Thoracic aorta (tissue), 2 donors: ENCODE results near the gene WWTR1. TPM values are rescaled to one million over a fixed set of nuclear protein-coding genes. Genes with fewer than 3 reads are reported as not detected.
A peak's percentile ranks its signal among the peaks of the same experiment; 100 is the strongest.

Source experiments
- ATAC-seq: fragments of 150-250 bp; one replicate; pipeline ENCODE4 v1.8.0; 2017; ENCODE audit warnings: low read depth; ENCODE audit not compliant: insufficient number of reproducible peaks, low FRiP score
- DNase-seq: peaks from one replicate; pipeline ENCODE4 v3.0.0-alpha.2; 2020; ENCODE audit warnings: low spot score
- H3K27ac ChIP-seq, 2 donors: fragments of 200-600 bp; sonication (generic); 1 replicate in 1 of 2; 2 replicates in 1 of 2; pipeline ENCODE4 v1.5.1; 2016; ENCODE audit warnings: mild to moderate bottlenecking in 2 of 2, moderate library complexity in 2 of 2
- H3K27me3 ChIP-seq: fragments of 200-600 bp; sonication (generic); replicated peaks from 2 replicates; pipeline ENCODE4 v1.6.0; 2016; ENCODE audit warnings: mild to moderate bottlenecking; ENCODE audit not compliant: insufficient read depth
- H3K36me3 ChIP-seq: fragments of 200-600 bp; sonication (generic); one replicate; pipeline ENCODE4 v1.5.1; 2016
- H3K4me1 ChIP-seq, 2 donors: fragments of 200-600 bp; sonication (generic); 1 replicate in 1 of 2; 2 replicates in 1 of 2; pipeline versions ENCODE4 v1.5.1 to v1.6.0; 2016; ENCODE audit warnings: low read depth in 2 of 2, mild to moderate bottlenecking in 1 of 2; ENCODE audit not compliant: control insufficient read depth in 1 of 2
- H3K4me3 ChIP-seq: fragments of 200-600 bp; sonication (generic); 2 replicates; pipeline ENCODE4 v1.5.1; 2016; ENCODE audit warnings: mild to moderate bottlenecking
- H3K9me3 ChIP-seq: fragments of 200-600 bp; sonication (generic); 2 replicates; pipeline ENCODE4 v1.5.1; 2016
- CTCF ChIP-seq: fragments of 200-600 bp; sonication (generic); IDR thresholded peaks from one replicate; pipeline ENCODE4 v1.5.1; 2019; ENCODE audit warnings: antibody characterized with exemption
- total RNA-seq, 2 donors: library from RNA; depleted of rRNA; stranded (reverse); fragments of >200 nt; gene quantifications; one replicate each; pipeline versions ENCODE4 v1.1.0 to v1.2.3, GENCODE V29; 2016

Gene WWTR1
- total RNA-seq, 2 donors from 2014 or later = 135 to 243 TPM

GRCh38 chr3:149588909-149589308 lies 68.9 kb downstream of the WWTR1 start:
- no peak for ATAC-seq
- peaks cover 48 to 89% of the 10 kb centered on the region in 2 donors for H3K4me1 ChIP-seq
- no peak overlapping the region for H3K4me3 ChIP-seq
- no peaks in the 10 kb centered on the region for H3K27me3 ChIP-seq
- no peak for TF ChIP-seq CTCF
- no peak for DNase-seq
- H3K36me3 ChIP-seq = no peaks in the 10 kb centered on the region
- H3K27ac ChIP-seq = peak overlapping the region in 1 of 2 donors; percentile 29
- H3K9me3 ChIP-seq = no peaks in the 10 kb centered on the region

GRCh38 chr3:149587383-149587782 lies 70.4 kb downstream of the WWTR1 start:
- ATAC-seq (no peak), DNase-seq (no peak)
- H3K36me3 ChIP-seq = no peaks in the 10 kb centered on the region
- H3K4me3 ChIP-seq = no peak overlapping the region
- H3K4me1 ChIP-seq = peaks cover 51 to 88% of the 10 kb centered on the region in 2 donors
- TF ChIP-seq CTCF = no peak
- H3K9me3 ChIP-seq = no peaks in the 10 kb centered on the region
- no peaks in the 10 kb centered on the region for H3K27me3 ChIP-seq
- H3K27ac ChIP-seq = no peak overlapping the region

GRCh38 chr3:149586871-149587270 lies 71.0 kb downstream of the WWTR1 start:
- H3K4me1 ChIP-seq = peaks cover 51 to 88% of the 10 kb centered on the region in 2 donors
- no peak for ATAC-seq
- no peak overlapping the region for H3K27ac ChIP-seq

GRCh38 chr3:149585401-149585726 lies 72.5 kb downstream of the WWTR1 start:
- ATAC-seq = no peak
- TF ChIP-seq CTCF = no peak
- Histone ChIP-seq H3K4me3 (no peak overlapping the region), H3K4me1 (peaks cover 53 to 90% of the 10 kb centered on the region in 2 donors), H3K27me3 (no peaks in the 10 kb centered on the region), H3K9me3 (no peaks in the 10 kb centered on the region), H3K36me3 (no peaks in the 10 kb centered on the region), H3K27ac (no peak overlapping the region)
- no peak for DNase-seq

More at GRCh38 chr3:149586871-149587270, 71.0 kb downstream of the WWTR1 start:
- H3K4me3 ChIP-seq = no peak overlapping the region
- no peak for DNase-seq
- no peaks in the 10 kb centered on the region for H3K36me3 ChIP-seq
- TF ChIP-seq CTCF = no peak
- no peaks in the 10 kb centered on the region for H3K27me3 ChIP-seq
- no peaks in the 10 kb centered on the region for H3K9me3 ChIP-seq

- H3K9me3 ChIP-seq = no peaks in the 10 kb centered on the region
- H3K27me3 ChIP-seq = no peaks in the 10 kb centered on the region
- no peak for DNase-seq
- ATAC-seq = no peak
- TF ChIP-seq CTCF = no peak
- peaks cover 63 to 91% of the 10 kb centered on the region in 2 donors for H3K4me1 ChIP-seq
- no peaks in the 10 kb centered on the region for H3K36me3 ChIP-seq
- H3K4me3 ChIP-seq = no peak overlapping the region
- H3K27ac ChIP-seq = peak overlapping the region in 1 of 2 donors; percentile 16
Observed at GRCh38 chr3:149583921-149584635, 73.7 kb downstream of the WWTR1 start.
